ENCODE data around the gene SPRED2.

SPRED2 gene

DNA sequence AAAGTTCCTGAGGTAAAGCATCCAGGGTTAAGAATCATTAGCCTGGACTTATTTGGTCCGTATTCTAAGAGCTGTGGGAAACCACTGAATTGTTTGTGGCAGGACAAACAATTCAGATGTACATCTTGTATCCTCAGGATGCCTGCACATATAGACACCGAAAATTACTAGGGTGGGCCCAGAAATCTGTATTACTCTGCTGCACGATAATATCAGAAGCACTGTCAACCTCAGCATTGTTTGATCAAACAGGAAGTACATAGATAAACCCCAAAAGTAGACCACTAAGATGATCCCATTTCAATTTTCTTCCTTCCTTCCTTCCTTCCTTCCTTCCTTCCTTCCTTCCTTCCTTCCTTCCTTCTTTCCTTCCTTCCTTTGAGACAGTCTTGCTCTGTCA is 34.2 kb upstream of the SPRED2 start:
- Histone ChIP-seq H3K4me1 (no peaks in the 10 kb centered on the region), H3K4me3 (ENCODE audit: low read depth, low read length) (no peak overlapping the region), H3K27ac (no peak overlapping the region), H3K27me3 (ENCODE audit: control insufficient read depth, insufficient read depth, low read length) (no peaks in the 10 kb centered on the region), H3K4me2 (ENCODE audit: low read length) (no peak overlapping the region), H3K9me3 (ENCODE audit: control insufficient read depth, low read length) (no peaks in the 10 kb centered on the region), H3K79me2 (no peaks in the 10 kb centered on the region), H3K9ac (no peak overlapping the region), H2AFZ (no peak overlapping the region), H3K36me3 (ENCODE audit: control insufficient read depth, insufficient read depth, low read length) (no peaks in the 10 kb centered on the region)
- no peak for TF ChIP-seq CTCF (IDR thresholded peaks at IDR 0.05)

DNA sequence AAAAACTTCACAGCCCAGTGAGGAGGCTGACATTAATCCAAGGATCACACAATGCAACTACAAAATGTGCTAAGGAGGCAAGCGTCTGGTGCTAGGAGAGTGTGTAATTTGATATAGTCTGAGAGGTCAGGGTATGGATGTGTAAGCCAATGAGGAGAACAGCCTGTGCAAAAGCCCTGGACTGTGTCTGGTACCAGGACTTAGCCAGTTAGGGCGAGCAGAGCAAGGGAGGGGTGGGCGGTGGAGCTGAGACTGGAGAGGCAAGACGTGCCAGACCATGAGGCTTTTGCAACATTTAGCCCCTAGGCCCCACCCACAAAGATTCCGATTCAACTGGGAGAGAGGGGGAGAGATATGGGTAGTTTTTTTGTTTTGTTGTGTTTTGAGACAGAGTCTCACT is 33.5 kb upstream of the SPRED2 start:
- Histone ChIP-seq H3K27ac (no peak overlapping the region), H3K9ac (no peak overlapping the region), H3K27me3 (ENCODE audit: control insufficient read depth, insufficient read depth, low read length) (no peaks in the 10 kb centered on the region), H3K36me3 (ENCODE audit: control insufficient read depth, insufficient read depth, low read length) (no peaks in the 10 kb centered on the region), H3K79me2 (no peaks in the 10 kb centered on the region), H3K4me3 (ENCODE audit: low read depth, low read length) (no peak overlapping the region), H3K4me2 (ENCODE audit: low read length) (no peak overlapping the region), H3K9me3 (ENCODE audit: control insufficient read depth, low read length) (no peaks in the 10 kb centered on the region), H3K4me1 (no peaks in the 10 kb centered on the region), H2AFZ (no peak overlapping the region)
- no peak for TF ChIP-seq CTCF (IDR thresholded peaks at IDR 0.05)

GRCh38 chr2:65465124-65465523 is 32.7 kb upstream of the SPRED2 start:
- no peak overlapping the region for H2AFZ ChIP-seq
- no peaks in the 10 kb centered on the region for H3K36me3 ChIP-seq (ENCODE audit: control insufficient read depth, insufficient read depth, low read length)
- no peak overlapping the region for H3K27ac ChIP-seq
- H3K4me1 ChIP-seq = no peaks in the 10 kb centered on the region
- H3K9me3 ChIP-seq (ENCODE audit: control insufficient read depth, low read length) = no peaks in the 10 kb centered on the region
- H3K9ac ChIP-seq = no peak overlapping the region
- no peaks in the 10 kb centered on the region for H3K27me3 ChIP-seq (ENCODE audit: control insufficient read depth, insufficient read depth, low read length)
- no peak overlapping the region for H3K4me2 ChIP-seq (ENCODE audit: low read length)
- H3K79me2 ChIP-seq = no peaks in the 10 kb centered on the region
- no peak for TF ChIP-seq CTCF (IDR thresholded peaks at IDR 0.05)
- H3K4me3 ChIP-seq (ENCODE audit: low read depth, low read length) = no peak overlapping the region

GRCh38 chr2:65464604-65465003 is 32.2 kb upstream of the SPRED2 start:
- Histone ChIP-seq H2AFZ (no peak overlapping the region), H3K9ac (no peak overlapping the region), H3K27me3 (ENCODE audit: control insufficient read depth, insufficient read depth, low read length) (no peaks in the 10 kb centered on the region), H3K4me1 (no peaks in the 10 kb centered on the region), H3K4me3 (ENCODE audit: low read depth, low read length) (no peak overlapping the region), H3K4me2 (ENCODE audit: low read length) (no peak overlapping the region), H3K9me3 (ENCODE audit: control insufficient read depth, low read length) (no peaks in the 10 kb centered on the region), H3K27ac (no peak overlapping the region), H3K36me3 (ENCODE audit: control insufficient read depth, insufficient read depth, low read length) (no peaks in the 10 kb centered on the region), H3K79me2 (no peaks in the 10 kb centered on the region)
- no peak for TF ChIP-seq CTCF (IDR thresholded peaks at IDR 0.05)

DNA sequence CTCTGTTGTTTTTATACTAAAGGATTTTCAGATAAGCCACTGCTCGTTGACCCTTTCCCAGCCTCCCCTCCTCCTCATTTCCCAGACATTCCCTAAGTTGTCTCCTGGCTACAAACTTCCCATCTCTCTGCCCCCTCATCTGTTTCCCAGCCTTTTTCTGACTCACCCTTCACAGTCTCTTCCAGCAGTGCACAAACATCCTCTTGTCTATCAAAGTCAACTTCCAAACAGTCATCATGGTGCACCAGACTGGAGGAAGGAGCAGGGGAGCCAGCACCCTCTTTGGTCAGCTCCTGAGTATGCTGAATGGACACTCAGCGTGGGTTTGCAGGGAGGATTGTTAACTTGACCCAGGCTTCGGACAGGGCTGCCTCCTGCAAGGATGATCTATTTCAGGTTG is 26.6 kb upstream of the SPRED2 start:
- Histone ChIP-seq H3K4me1 (no peaks in the 10 kb centered on the region), H3K27me3 (ENCODE audit: control insufficient read depth, insufficient read depth, low read length) (no peaks in the 10 kb centered on the region), H3K9ac (no peak overlapping the region), H3K9me3 (ENCODE audit: control insufficient read depth, low read length) (no peaks in the 10 kb centered on the region), H3K4me2 (ENCODE audit: low read length) (no peak overlapping the region), H3K79me2 (no peaks in the 10 kb centered on the region), H3K4me3 (ENCODE audit: low read depth, low read length) (no peak overlapping the region), H3K27ac (no peak overlapping the region), H2AFZ (no peak overlapping the region), H3K36me3 (ENCODE audit: control insufficient read depth, insufficient read depth, low read length) (no peaks in the 10 kb centered on the region)
- TF ChIP-seq CTCF (IDR thresholded peaks at IDR 0.05) = no peak

Data from parathyroid adenoma (tissue), 2 donors.